NB4 (cell line): ENCODE measurements around the gene ANKFN1.
A peak's percentile ranks its signal among the peaks of the same experiment; 100 is the strongest.

Experiments
- DNase-seq: peaks from one replicate; pipeline ENCODE4 v3.0.0; 2010; ENCODE audit warnings: low read depth
- H3K4me3 ChIP-seq: one replicate; pipeline ENCODE4 v1.5.1; 2011; ENCODE audit warnings: mild to moderate bottlenecking, low read depth, low read length, moderate library complexity
- CTCF ChIP-seq: IDR thresholded peaks from one replicate; pipeline ENCODE4 v1.5.1; 2012; ENCODE audit warnings: low read depth, low read length
- MAX ChIP-seq: IDR thresholded peaks from 2 replicates; pipeline ENCODE4 v1.6.1; 2011; ENCODE audit warnings: low read depth, low read length
- MYC ChIP-seq: IDR thresholded peaks from 2 replicates; pipeline ENCODE4 v1.6.1; 2011; ENCODE audit warnings: low read depth, low read length
- POLR2A ChIP-seq: IDR thresholded peaks from 2 replicates; pipeline ENCODE4 v1.6.1; 2011; ENCODE audit warnings: mild to moderate bottlenecking; ENCODE audit not compliant: insufficient read length; ENCODE audit errors: extremely low read depth

ANKFN1 gene

GRCh38 chr17:56169621-56170020 lies 16.3 kb downstream of the ANKFN1 start:
- no peak for DNase-seq
- no peak for TF ChIP-seq MAX
- no peak overlapping the region for H3K4me3 ChIP-seq

GRCh38 chr17:56171186-56171959 lies 18.1 kb downstream of the ANKFN1 start:
- no peak overlapping the region for H3K4me3 ChIP-seq
- DNase-seq, result no peak
- TF ChIP-seq MAX (no peak), MYC (no peak), POLR2A (no peak), CTCF (no peak)

- no peak overlapping the region for H3K4me3 ChIP-seq
- no peak for DNase-seq
- TF ChIP-seq MYC (no peak), MAX (no peak), CTCF (no peak), POLR2A (no peak)
These were observed 19.3 kb downstream of the ANKFN1 start for GRCh38 chr17:56172517-56172982.

GRCh38 chr17:56173026-56173425 lies 19.8 kb downstream of the ANKFN1 start:
- no peak overlapping the region for H3K4me3 ChIP-seq
- no peak for TF ChIP-seq POLR2A
- TF ChIP-seq MYC, result no peak
- TF ChIP-seq MAX, result no peak
- TF ChIP-seq CTCF, result no peak
- DNase-seq, result no peak

GRCh38 chr17:56173958-56174835 lies 20.9 kb downstream of the ANKFN1 start:
- peak; percentile 15 for DNase-seq
- no peak overlapping the region for H3K4me3 ChIP-seq
- TF ChIP-seq POLR2A (no peak), MAX (no peak), CTCF (no peak), MYC (no peak)

- no peak for TF ChIP-seq CTCF
- TF ChIP-seq POLR2A, result no peak
- no peak for TF ChIP-seq MAX
- TF ChIP-seq MYC, result no peak
- no peak overlapping the region for H3K4me3 ChIP-seq
- no peak for DNase-seq
These were observed 22.2 kb downstream of the ANKFN1 start for GRCh38 chr17:56175299-56175955.
